ENCODE data around the gene ADAMTS17. TPM values are rescaled to one million over a fixed set of nuclear protein-coding genes. Genes with fewer than 3 reads are reported as not detected.

ADAMTS17 gene
- total RNA-seq, 1 donor from 2014 or later: 0.06 TPM

- no peak overlapping the region for H3K4me3 ChIP-seq (ENCODE audit: low read depth, low read length)
- no peak for TF ChIP-seq CTCF (conservative IDR thresholded peaks at IDR 0.05; ENCODE audit: low read depth, low read length)
- DNase-seq (ENCODE audit: low read depth): no peak
These were observed 76.1 kb downstream of the ADAMTS17 start for GRCh38 chr15:100265641-100266035.

GRCh38 chr15:100264994-100265640 lies 76.7 kb downstream of the ADAMTS17 start:
- H3K4me3 ChIP-seq (ENCODE audit: low read depth, low read length): no peak overlapping the region
- no peak for TF ChIP-seq CTCF (conservative IDR thresholded peaks at IDR 0.05; ENCODE audit: low read depth, low read length)
- no peak for DNase-seq (ENCODE audit: low read depth)

DNA sequence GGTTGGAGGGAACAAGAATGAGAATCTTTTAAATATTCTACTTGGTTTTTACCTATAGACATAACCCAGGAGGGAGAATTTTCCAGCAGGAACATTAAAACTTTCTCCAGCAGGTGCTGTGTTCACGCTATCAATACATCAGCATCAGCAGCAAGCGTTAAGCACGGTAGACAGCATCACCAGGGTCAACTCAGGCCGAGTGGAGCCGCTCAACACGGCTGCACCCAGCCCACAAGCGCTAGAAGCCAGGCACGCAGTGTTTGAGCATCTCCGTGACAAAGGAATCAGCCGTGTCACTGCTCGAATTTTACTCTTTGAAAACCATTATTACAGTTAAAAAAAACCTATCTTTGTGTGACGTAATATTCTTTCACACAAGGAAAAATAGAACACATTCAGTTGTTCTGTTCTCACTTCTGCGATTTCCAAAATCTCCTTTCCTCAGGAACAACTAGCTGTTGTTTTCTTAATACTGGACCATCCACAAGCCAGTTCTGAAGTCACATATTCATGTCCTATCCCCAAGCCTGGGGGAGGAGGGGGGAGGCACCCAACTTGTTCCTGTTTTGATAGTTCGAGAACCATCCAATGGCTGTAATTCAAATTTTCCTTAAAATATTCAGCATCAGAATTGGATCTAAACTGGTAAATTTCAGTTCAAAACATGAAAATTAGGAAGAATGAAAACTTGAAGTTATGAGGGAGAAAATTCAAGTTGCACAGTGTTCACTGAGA lies 77.9 kb downstream of the ADAMTS17 start:
- TF ChIP-seq CTCF (conservative IDR thresholded peaks at IDR 0.05; ENCODE audit: low read depth, low read length): no peak
- H3K4me3 ChIP-seq (ENCODE audit: low read depth, low read length): no peak overlapping the region
- DNase-seq (ENCODE audit: low read depth): no peak

GRCh38 chr15:100263031-100263430 lies 78.7 kb downstream of the ADAMTS17 start:
- no peak for TF ChIP-seq CTCF (conservative IDR thresholded peaks at IDR 0.05; ENCODE audit: low read depth, low read length)
- no peak for DNase-seq (ENCODE audit: low read depth)
- H3K4me3 ChIP-seq (ENCODE audit: low read depth, low read length): no peak overlapping the region

DNA sequence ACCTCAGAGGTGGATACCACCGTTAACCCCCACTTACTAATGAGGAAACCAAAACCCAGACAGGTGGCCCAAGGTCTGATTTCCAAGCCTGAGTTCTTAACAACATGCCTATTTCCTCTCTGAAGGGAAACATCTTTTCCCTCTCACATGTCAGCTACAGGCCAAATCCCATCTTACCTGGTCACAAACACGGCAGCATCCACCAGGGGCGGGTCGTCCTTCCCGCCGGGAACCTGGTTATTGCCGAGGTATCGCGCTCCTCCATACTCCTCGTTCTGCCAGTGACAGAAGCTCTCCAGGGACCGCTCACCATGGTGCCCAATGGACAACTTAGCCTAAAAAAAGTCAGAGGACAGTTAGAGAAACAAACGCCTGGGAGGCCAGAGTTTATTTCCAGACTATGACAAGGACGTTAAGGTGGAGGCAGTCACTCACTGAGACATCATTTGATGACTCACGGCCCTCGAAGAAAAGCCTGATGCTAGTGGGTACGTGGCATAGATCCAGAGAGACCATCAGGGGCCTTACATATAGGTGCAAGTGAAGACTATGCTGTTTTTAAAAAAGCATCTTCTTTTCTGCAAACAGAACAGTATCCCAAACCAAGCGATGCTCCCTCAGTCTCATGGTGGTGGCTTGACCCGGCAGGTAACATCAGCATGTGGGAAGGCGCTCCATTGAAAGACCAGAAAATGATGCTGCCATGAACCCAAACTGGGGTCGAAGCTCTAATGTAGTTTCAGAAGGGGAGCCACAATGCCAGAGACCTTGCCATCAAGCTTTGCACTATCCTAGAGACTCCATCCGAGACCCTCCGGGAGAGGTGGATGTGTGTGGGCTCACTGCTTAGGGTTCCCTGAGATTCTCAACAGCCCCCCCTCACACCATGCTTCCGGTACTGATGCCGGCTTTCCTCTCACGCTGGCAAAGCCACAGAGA lies 80.2 kb downstream of the ADAMTS17 start:
- TF ChIP-seq CTCF (conservative IDR thresholded peaks at IDR 0.05; ENCODE audit: low read depth, low read length): no peak
- no peak for DNase-seq (ENCODE audit: low read depth)
- no peak overlapping the region for H3K4me3 ChIP-seq (ENCODE audit: low read depth, low read length)

DNA sequence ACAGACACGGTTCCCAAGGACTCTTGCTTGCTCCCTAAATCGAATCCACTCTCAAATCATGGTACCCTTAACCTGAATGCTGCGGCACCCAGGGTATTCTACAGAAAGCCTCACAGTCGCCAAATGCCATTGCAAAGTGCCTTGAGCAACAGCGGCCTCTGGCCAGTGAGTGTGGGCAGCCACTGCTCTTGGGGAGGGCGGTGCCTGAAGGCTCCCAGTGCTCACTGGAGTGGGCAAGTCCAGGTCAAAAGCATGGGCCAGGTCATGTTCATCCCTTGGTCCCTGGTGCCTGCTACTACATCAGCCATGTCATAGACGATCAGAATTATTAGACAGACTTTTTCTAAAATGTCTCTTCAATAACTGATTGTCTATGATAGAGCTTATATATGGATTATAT lies 82.5 kb downstream of the ADAMTS17 start:
- TF ChIP-seq CTCF (conservative IDR thresholded peaks at IDR 0.05; ENCODE audit: low read depth, low read length): no peak

More for the DNA sequence above, 82.5 kb downstream of the ADAMTS17 start:
- H3K4me3 ChIP-seq (ENCODE audit: low read depth, low read length): no peak overlapping the region
- no peak for DNase-seq (ENCODE audit: low read depth)
